GM19324 (cell line): Measurements from ENCODE around the gene E2F1.

Experiments used
- ATAC-seq: cut with Tn5 transposase; IDR thresholded peaks from one replicate; pipeline ENCODE4 v1.9.1; 2021; ENCODE audit warnings: mild to moderate bottlenecking, moderate library complexity; ENCODE audit not compliant: unreplicated experiment, low FRiP score

The E2F1 gene

GRCh38 chr20:33686100-33686983 lies at the start of gene E2F1:
Gene E2F1 (minus strand): TSS chr20:33686385. CDS start chr20:33686264, 121 bp downstream.
- ATAC-seq: peak; percentile 89

DNA sequence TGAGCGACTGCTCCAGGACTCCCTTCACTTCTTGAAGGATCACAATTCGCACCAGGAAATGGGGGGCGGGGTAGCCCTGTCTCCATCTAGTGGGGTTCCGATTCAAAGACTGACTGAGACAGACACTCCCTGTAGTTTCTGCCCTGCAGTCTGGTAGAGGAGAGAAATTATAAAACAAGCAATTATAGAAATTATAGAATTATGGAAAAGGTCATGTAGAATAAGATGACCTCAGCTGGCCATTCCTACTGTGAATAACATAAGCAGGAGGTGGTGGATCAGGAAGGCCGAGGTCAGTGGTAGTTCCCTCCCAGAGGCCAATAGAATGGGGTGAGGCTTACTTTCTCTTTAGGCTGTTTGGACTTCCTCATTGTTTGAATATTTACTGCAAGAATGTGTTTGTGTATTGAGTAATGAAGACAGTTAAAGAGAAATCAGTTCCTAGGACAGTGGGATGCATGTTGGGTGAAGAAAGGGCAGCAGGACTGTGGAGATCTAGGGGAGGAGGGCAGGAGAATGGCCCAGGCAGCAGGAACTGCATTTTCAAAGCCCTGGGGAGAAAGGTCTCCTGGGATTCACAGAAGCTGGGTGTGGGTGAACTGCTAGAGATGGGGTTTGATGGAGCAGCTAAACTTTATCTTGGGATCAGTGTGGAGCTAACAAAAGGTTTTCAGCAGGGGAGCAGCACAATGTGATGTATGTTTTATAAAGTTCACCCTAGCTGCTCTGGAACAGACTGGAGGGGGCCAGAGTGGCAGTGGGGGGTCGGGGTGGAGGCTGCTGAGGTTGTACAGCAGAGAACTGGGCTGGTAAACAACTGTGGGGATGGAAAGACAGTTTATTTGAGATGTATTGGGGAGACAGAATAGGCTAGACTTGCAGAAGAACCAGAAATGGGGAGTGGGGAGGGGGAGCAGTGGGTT lies 47.7 kb upstream of the E2F1 start:
- no peak for ATAC-seq

DNA sequence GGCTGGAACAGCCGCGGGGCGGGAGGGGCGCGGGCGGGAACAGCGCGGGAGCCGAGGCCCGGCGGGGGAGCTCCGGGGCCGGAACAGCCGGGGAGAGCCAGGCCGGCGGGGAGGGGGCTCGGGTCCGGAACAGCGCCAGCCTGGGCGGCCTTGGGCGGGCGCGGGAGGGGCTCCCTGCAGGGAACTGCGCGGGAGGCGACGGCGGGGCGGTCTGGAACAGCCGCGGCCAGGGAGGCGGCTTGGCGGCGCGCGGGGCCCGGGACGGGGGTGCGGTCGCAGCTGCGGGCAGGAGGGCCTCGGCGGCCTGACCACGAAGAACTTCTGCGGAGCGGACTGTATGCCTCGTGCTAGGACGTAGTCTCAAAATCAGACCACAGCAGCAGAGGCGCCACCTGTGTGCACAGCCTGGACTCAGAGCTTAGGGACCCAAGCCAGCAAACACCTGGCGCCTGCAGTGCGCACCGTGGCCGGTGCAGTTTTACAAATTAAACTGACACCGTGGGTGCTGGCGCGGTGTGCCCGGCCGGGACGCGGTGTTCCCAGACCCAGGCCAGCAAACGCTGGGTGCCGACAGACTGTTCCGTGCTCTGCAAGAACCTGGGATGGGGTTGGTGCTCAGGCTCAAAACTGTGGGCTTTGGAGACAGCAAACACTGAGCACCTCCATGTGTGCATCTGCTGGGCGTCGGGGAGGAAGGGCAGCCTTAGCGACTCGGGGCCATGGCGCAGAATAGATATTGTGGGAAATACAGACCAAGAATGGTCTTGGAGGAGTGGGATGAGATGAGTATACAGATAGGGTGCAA lies 46.2 kb upstream of the E2F1 start:
- ATAC-seq: peak; percentile 56

DNA sequence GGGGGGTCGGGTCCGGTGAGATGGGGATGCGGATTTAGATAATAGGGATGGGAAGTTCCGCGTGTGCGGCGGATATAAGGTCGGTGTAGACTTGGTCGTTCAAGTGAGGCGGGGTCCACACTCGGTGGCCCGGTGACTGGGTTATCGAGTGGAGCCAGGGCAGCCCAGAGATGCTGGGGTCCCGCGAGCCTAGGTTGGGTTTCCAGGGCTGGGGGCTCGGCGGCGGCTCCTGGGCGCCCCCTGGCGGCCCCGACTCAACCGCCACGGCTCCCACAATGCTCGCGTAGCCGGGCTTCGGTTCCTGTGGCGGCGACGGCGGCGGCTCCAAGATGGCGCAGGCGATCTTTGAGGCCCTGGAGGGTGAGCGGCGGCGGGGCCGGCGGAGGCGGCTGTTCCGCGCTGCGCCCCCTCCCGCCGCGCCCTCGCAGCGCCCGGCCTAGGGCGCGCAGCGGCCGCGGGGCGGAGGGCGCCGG lies 45.5 kb upstream of the E2F1 start, which contains the start of gene ZNF341:
ZNF341 (plus strand) TSS at position 304 of the 473 bp plus-strand sequence; CDS start at position 330, 26 bp downstream.
- peak; percentile 85 for ATAC-seq

DNA sequence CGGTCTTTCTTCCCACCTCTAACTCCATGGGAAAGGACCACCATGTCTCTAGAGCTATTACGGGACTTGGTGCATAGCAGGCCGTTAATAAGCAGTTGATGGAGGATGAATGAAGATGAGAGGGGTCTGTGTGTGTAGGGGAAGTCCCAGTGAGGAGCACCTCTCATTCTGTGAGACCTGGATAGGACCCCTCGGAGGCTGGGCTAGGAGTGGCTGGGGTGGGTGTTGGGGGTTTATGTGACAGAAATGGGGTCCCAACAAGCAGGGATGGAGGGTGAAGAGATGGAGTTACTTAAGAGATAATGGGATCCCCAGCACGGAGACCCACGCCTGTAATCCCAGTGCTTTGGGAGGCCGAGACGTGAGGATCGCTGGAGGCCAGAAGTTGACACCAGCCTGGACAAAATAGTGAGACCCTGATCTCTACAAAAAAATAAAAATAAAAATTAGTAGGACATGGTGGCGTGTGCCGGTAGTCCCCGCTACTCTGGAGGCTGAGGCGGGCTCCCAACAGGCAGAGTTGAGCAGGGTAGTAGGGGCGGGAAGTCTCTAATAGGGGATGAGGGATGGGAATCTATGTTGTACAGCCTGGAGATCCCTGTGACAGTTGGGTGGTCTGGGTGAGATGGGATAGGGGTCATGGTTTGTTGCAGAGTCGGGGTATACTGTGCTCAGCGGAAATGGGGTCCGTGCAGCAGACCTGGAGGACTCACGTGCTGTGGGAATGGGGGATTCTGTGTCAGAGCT lies 44.9 kb upstream of the E2F1 start:
- ATAC-seq: no peak

DNA sequence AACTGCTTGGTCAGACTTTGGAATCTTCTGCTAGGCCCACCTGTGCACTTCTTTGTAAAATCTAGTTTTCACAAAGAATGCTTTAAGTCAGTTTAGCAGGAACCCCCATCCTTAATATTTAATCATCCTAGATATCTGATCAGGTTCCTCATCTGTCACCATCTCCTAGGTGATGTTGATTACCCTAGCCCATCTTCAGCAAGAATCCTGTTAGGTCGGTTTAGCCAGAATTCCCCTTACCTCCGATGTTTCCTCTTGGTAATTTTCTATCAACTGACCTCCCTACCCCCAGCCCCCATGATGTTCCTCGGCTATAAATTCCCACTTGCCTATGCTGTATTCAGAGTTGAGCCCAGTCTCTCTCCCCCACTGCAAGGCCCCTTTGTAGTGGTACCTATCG lies 42.9 kb upstream of the E2F1 start:
- no peak for ATAC-seq

- no peak for ATAC-seq
These were observed 42.3 kb upstream of the E2F1 start for GRCh38 chr20:33728463-33728862.

- ATAC-seq: no peak
These were observed 41.6 kb upstream of the E2F1 start for GRCh38 chr20:33727806-33728205.

GRCh38 chr20:33727115-33727479 lies 40.9 kb upstream of the E2F1 start:
- ATAC-seq: no peak

GRCh38 chr20:33725607-33726264 lies 39.6 kb upstream of the E2F1 start:
- ATAC-seq: no peak

GRCh38 chr20:33724439-33725094 lies 38.4 kb upstream of the E2F1 start:
- ATAC-seq: no peak

DNA sequence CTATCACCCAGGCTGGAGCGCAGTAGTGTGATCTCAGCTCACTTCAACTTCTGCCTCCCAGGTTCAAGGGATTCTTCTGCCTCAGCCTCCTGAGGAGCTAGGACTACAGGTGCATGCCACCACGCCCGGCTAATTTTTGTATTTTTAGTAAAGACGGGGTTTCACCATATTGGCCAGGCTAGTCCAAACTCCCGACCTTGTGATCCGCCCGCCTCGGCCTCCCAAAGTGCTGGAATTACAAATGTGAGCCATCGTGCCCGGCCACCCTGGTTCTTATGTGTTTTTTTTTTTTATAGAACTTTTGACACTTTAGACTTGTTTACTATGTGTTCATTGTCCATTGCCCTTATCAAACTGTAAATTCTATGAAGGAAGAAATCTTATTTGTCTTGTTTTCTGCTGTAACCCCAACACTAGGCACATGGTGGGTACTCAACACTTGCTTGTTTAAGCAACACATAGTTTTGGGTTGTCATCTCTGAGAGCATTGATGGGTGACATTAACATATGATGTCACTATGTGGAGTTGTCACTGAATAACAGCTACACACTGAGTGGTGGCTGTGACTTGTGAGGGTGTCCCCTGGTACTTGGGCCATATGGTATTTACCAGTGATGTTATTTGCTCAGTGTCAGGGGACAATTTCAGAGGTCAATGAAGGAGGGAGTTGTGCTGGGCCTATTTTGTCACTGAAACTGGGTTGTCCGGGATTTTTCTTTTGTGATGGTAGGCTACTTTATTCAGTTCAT lies 35.4 kb upstream of the E2F1 start:
- ATAC-seq: no peak

- ATAC-seq: peak; percentile 97
These were observed 34.0 kb upstream of the E2F1 start, which contains the start of gene PXMP4 for GRCh38 chr20:33719989-33720709. Gene PXMP4 (minus strand): TSS chr20:33720310. CDS start chr20:33720207, 103 bp downstream.

DNA sequence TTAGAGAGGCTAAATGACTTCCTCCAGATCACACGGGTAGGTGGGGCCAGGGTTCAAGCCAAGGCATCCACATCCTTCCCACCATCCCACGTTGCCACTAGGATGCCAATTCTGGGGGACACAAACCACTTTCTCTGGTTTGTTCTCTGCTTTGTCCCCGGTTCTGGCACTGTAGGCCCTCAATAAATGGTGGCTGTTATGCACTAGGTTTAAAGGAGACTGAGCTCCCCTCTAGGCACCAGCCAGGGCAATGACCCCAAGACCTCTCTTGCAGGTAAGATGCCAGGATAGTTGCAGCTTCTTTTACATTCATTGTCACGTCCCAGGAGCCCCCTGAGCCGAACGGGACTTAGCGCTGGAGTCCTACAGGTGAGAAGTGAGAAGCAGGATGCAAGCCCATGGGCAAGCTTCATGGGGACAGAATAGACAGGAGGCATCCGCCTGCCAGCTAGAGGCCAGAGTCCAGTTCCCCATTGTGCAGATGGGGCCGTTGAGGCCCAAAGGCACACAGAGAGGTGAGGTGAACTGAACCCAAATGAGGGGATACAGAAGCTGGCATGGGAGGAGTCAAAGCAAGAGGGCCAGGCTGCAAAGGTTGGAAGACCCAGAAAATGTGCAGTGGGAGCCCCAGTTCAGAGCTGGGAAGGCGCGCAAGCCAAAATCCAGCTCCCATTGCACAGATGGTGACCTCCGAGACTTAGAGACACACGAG lies 33.2 kb upstream of the E2F1 start:
- no peak for ATAC-seq

GRCh38 chr20:33716498-33716897 lies 30.3 kb upstream of the E2F1 start:
- no peak for ATAC-seq

DNA sequence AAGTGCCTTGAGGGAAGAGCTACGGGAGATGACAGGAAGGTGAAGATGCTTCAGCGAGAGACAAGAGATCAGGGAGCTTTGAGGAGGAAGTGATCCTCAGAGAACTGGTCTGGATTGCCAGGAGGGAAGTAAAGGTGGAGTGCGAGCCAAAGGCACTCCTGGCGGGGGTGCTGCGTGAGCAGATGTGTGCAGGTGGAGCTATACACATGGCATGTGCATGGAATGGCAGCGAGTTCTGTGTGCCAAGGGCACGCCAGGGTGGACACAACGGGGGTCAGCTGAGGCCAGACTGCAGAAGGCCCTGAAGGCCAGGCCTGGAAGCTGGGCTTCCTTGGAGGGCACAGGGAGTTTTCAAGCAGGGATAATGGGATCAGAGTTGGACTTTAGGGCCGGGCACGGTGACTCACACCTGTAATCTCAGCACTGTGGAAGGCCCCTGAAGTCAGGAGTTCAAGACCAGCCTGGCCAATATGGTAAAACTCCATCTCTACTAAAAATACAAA lies 27.7 kb upstream of the E2F1 start:
- no peak for ATAC-seq

GRCh38 chr20:33711446-33711738 lies 25.2 kb upstream of the E2F1 start:
- ATAC-seq: no peak
